IPS-15b (cell line): ENCODE measurements around the gene CCDC85B.

Source experiments
- H3K27me3 ChIP-seq: one replicate; pipeline ENCODE4 v1.6.1; 2013; ENCODE audit warnings: low read length; ENCODE audit not compliant: control insufficient read depth, insufficient read depth
- H3K36me3 ChIP-seq: one replicate; pipeline ENCODE4 v1.6.1; 2013; ENCODE audit warnings: low read length; ENCODE audit not compliant: control insufficient read depth, insufficient read depth
- H3K4me1 ChIP-seq: one replicate; pipeline ENCODE4 v1.6.1; 2013; ENCODE audit warnings: mild to moderate bottlenecking, low read length; ENCODE audit not compliant: control insufficient read depth, insufficient read depth
- H3K4me3 ChIP-seq: one replicate; pipeline ENCODE4 v1.5.1; 2013; ENCODE audit warnings: low read depth, low read length
- H3K9ac ChIP-seq: one replicate; pipeline ENCODE4 v1.6.1; 2013; ENCODE audit warnings: low read depth, mild to moderate bottlenecking, low read length
- H3K9me3 ChIP-seq: one replicate; pipeline ENCODE4 v1.6.1; 2013; ENCODE audit warnings: mild to moderate bottlenecking, low read length; ENCODE audit not compliant: control insufficient read depth, insufficient read depth

Gene CCDC85B

GRCh38 chr11:65859812-65860277, 30.6 kb upstream of the CCDC85B start:
- Histone ChIP-seq H3K36me3 (peaks cover 38% of the 10 kb centered on the region), H3K9me3 (no peaks in the 10 kb centered on the region), H3K9ac (peak overlapping the region; percentile 87), H3K4me1 (peaks cover 8% of the 10 kb centered on the region), H3K27me3 (no peaks in the 10 kb centered on the region), H3K4me3 (peak overlapping the region; percentile 94)

DNA sequence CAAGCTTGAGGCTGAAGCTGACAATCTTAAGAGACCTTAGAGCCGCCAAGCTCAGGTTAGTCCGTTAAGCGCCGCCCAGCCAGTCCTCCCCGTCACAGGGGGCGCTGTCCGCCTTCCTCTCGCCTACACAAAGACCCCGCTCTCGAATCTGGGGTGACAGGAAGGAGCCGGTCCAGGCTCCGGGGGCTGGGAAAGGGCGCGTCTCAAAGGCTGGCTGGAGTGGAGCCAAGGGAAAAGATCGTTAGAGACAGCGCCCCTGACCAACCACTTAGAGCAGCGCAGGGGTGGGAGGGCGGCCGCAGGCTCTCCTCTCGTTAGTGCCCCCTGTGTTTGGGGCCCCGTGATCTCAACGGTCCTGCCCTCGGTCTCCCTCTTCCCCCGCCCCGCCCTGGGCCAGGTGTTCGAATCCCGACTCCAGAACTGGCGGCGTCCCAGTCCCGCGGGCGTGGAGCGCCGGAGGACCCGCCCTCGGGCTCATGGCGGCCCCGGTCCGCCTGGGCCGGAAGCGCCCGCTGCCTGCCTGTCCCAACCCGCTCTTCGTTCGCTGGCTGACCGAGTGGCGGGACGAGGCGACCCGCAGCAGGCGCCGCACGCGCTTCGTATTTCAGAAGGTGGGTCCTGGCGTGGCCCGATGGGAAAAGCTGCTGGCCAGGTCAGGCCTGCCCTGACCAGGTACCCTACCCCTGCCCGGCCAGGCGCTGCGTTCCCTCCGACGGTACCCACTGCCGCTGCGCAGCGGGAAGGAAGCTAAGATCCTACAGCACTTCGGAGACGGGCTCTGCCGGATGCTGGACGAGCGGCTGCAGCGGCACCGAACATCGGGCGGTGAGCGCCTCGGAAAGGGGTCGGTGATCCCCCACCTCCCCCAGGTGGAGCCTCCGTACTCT, 30.0 kb upstream of the CCDC85B start, which contains the start of gene MUS81:
TSS of gene MUS81 (plus strand) at position 156 of the 887 bp plus-strand sequence. CDS start at position 477, 321 bp downstream.
- H3K27me3 ChIP-seq = no peaks in the 10 kb centered on the region
- H3K4me3 ChIP-seq = peak within 1 kb of the TSS; percentile 94
- peaks cover 8% of the 10 kb centered on the region for H3K4me1 ChIP-seq
- H3K9me3 ChIP-seq = no peaks in the 10 kb centered on the region
- peaks cover 36% of the 10 kb centered on the region for H3K36me3 ChIP-seq
- H3K9ac ChIP-seq = peak within 1 kb of the TSS; percentile 93

GRCh38 chr11:65861165-65861505, 29.3 kb upstream of the CCDC85B start:
- Histone ChIP-seq H3K27me3 (no peaks in the 10 kb centered on the region), H3K4me3 (peak overlapping the region; percentile 94), H3K36me3 (peaks cover 33% of the 10 kb centered on the region), H3K9me3 (no peaks in the 10 kb centered on the region), H3K9ac (peak overlapping the region; percentile 93), H3K4me1 (peaks cover 6% of the 10 kb centered on the region)

GRCh38 chr11:65861533-65862183, 28.8 kb upstream of the CCDC85B start:
- no peaks in the 10 kb centered on the region for H3K27me3 ChIP-seq
- H3K9ac ChIP-seq = peak overlapping the region; percentile 93
- no peaks in the 10 kb centered on the region for H3K9me3 ChIP-seq
- H3K36me3 ChIP-seq = peaks cover 28% of the 10 kb centered on the region
- peaks cover 3% of the 10 kb centered on the region for H3K4me1 ChIP-seq
- H3K4me3 ChIP-seq = peak overlapping the region; percentile 94

DNA sequence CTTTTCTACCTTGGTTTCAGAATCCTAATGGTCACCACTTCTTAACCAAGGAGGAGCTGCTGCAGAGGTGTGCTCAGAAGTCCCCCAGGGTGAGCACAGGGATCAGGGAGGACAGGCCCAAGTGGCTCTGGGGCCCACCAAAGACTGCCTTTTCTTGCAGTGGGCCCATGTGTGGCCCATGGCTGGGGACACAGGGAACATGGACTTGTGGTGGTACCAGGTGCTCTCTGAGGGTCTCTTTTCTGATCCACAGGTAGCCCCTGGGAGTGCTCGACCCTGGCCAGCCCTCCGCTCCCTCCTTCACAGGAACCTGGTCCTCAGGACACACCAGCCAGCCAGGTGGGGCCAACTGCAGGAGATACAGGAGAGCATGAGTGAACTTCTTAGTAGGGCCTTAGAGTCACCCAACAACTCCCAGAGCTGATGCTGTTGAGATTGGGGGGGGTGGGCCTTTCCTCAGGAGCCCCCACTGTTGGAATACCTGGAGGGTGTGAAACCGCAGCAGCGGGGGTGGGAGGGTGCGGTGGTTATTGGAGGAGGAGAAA, 28.2 kb upstream of the CCDC85B start:
- Histone ChIP-seq H3K4me1 (peaks cover 3% of the 10 kb centered on the region), H3K4me3 (no peak overlapping the region), H3K27me3 (no peaks in the 10 kb centered on the region), H3K9me3 (no peaks in the 10 kb centered on the region), H3K9ac (no peak overlapping the region), H3K36me3 (peaks cover 27% of the 10 kb centered on the region)

GRCh38 chr11:65862941-65863888, 27.3 kb upstream of the CCDC85B start:
- Histone ChIP-seq H3K4me3 (no peak overlapping the region), H3K9ac (no peak overlapping the region), H3K27me3 (no peaks in the 10 kb centered on the region), H3K36me3 (peaks cover 27% of the 10 kb centered on the region), H3K9me3 (no peaks in the 10 kb centered on the region), H3K4me1 (peaks cover 3% of the 10 kb centered on the region)

DNA sequence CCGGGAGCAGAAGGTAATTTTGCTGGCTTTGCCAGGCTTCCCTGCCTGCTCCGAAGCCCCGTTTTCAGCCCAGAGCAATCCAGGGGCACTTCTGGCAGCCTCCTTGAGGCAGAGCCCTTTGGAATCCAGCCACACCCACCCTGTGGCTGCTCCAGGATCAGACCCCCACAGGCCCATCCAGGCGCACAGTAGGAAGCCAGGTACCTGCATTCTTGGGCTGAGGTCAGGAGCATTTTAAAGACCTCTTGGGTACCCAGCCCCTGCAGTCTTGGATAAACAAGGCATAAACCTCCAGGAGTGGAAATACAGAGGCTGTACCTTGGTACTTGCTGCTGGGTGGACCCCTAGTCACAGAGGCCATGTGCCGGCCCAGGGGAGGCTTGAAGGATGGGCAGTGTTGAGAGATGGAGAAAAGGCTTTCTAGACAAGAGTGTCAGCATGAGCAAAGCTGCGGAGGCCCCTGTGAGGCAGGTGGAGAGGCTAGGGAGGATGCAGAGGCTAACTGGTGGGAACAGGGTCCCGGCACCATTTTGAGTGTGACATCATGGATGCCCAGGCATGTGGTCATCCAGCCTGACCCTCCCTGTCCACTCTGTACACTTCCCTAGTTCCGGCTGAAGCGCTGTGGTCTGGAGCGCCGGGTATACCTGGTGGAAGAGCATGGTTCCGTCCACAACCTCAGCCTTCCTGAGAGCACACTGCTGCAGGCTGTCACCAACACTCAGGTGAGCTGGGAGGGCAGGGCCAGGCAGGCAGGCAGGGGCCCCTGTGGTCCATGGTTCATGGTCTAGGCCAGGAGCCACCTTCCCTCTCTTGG, 26.4 kb upstream of the CCDC85B start:
- H3K27me3 ChIP-seq = peaks cover 6% of the 10 kb centered on the region
- H3K9ac ChIP-seq = no peak overlapping the region
- H3K4me3 ChIP-seq = no peak overlapping the region
- H3K4me1 ChIP-seq = peaks cover 3% of the 10 kb centered on the region
- H3K36me3 ChIP-seq = peaks cover 27% of the 10 kb centered on the region
- H3K9me3 ChIP-seq = no peaks in the 10 kb centered on the region

DNA sequence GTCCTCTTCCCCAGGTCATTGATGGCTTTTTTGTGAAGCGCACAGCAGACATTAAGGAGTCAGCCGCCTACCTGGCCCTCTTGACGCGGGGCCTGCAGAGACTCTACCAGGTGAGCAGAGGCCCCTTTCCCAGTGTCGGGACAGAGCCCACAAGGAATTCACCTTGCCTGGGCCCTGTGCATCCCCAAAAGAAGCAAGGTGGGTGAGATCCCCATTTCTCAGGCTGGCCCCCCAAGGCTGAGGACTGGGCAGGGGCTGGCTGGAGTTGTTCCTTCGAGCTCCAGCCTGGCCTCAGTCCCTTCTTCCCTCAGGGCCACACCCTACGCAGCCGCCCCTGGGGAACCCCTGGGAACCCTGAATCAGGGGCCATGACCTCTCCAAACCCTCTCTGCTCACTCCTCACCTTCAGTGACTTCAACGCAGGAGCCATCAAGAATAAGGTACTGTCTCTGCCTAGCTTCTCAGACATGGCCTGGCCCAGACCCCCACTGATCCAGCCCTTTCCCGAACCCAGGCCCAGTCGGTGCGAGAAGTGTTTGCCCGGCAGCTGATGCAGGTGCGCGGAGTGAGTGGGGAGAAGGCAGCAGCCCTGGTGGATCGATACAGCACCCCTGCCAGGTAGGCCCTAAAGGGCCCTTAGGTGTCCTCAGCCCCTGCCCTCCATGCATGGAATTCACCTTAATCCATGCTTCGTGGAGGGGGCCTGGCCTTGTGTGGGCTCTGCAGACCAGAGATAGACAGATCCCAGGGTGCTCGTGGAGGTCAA, 25.6 kb upstream of the CCDC85B start:
- H3K36me3 ChIP-seq = peaks cover 27% of the 10 kb centered on the region
- H3K9ac ChIP-seq = no peak overlapping the region
- H3K27me3 ChIP-seq = peaks cover 6% of the 10 kb centered on the region

GRCh38 chr11:65865550-65866172, 24.8 kb upstream of the CCDC85B start:
- peaks cover 27% of the 10 kb centered on the region for H3K36me3 ChIP-seq

More for the DNA sequence above, 25.6 kb upstream of the CCDC85B start:
- no peaks in the 10 kb centered on the region for H3K9me3 ChIP-seq
- peaks cover 3% of the 10 kb centered on the region for H3K4me1 ChIP-seq
- H3K4me3 ChIP-seq = no peak overlapping the region

More at GRCh38 chr11:65865550-65866172, 24.8 kb upstream of the CCDC85B start:
- Histone ChIP-seq H3K4me1 (peaks cover 3% of the 10 kb centered on the region), H3K9me3 (no peaks in the 10 kb centered on the region), H3K9ac (no peak overlapping the region), H3K4me3 (no peak overlapping the region), H3K27me3 (peaks cover 6% of the 10 kb centered on the region)
